Measurements from ENCODE around the gene TMEM220. TPM values are rescaled to one million over a fixed set of nuclear protein-coding genes. Genes with fewer than 3 reads are reported as not detected.
"Not testable (repeated sequence)": the region's sequence is repeated elsewhere in the genome, so short reads cannot be mapped to it uniquely, and the experiment has no call there.

TMEM220 gene
- total RNA-seq, 2 experiments from 2014 or later: 0.86 to 1.7 TPM

DNA sequence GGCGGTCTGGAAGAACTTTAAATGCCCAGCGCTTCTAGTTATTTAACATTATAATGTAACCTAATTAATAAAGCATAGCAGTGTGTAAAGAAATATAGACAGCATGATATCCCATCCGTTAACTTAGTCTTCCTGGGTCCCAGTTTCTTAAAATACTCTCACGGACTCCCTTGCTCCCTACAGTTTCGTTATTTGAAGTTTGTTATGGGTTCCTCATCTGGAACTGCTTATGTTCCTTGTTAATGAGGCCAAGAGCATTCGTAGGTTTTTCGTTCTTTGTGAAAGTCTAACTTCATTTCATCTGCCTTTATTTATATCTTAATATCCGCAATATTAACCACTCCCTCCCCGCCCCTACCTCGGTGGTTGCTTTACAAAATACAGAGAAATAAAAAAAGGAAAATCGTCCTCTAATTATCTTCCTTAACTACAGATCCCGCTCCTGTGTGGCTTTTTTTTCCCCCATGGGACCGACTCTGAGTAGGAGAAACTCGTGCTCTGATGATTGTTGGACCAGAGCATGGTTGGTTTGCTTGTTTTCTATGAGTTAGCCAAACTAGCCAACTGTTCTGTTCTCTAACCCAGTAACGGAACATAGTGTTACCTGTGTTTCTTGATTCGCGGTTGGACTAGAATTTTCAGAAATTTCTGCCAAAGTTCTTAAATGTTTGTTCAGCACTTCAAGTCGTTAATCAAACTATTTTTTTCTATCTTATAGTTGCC lies 31.6 kb downstream of the TMEM220 start:
- Mint-ChIP-seq H3K4me1 (peaks cover 57% of the 10 kb centered on the region), H3K4me3 (peak overlapping the region; percentile 93), H3K27ac (peak overlapping the region; percentile 96), H3K9me3 (no peaks in the 10 kb centered on the region), H3K36me3 (peaks cover 22% of the 10 kb centered on the region), H3K27me3 (no peaks in the 10 kb centered on the region)
- no peak for ATAC-seq (ENCODE audit: low read depth)
- POLR2A ChIA-PET: no interaction called here
- DNase-seq: no peak

- peak; percentile 94 for ATAC-seq (ENCODE audit: low read depth)
- Mint-ChIP-seq H3K27me3 (no peaks in the 10 kb centered on the region), H3K36me3 (peaks cover 27% of the 10 kb centered on the region), H3K27ac (peak within 1 kb of the TSS; percentile 96), H3K4me1 (peaks cover 53% of the 10 kb centered on the region), H3K4me3 (peak within 1 kb of the TSS; percentile 93), H3K9me3 (no peaks in the 10 kb centered on the region)
- peak; percentile 86 for DNase-seq
- POLR2A ChIA-PET: interaction anchor here (0.6 kb wide), 1 partner anchor 452 kb away, joined by 3 read pairs; no protein-coding TSS in a partner anchor
Measured at GRCh38 chr17:10697092-10698081, 32.4 kb downstream of the TMEM220 start, which contains the start of the genes ADPRM and SCO1. ADPRM (plus strand) TSS chr17:10697594; CDS start chr17:10704927, 7,333 bp downstream. SCO1 (minus strand) TSS chr17:10697533; CDS start chr17:10697507, 26 bp downstream.

GRCh38 chr17:10695875-10696407 lies 33.9 kb downstream of the TMEM220 start:
- Mint-ChIP-seq H3K4me3 (peak overlapping the region; percentile 93), H3K27ac (peak overlapping the region; percentile 96), H3K4me1 (peaks cover 46% of the 10 kb centered on the region), H3K36me3 (peaks cover 24% of the 10 kb centered on the region)
- DNase-seq; ATAC-seq (ENCODE audit: low read depth); POLR2A ChIA-PET; H3K27me3 Mint-ChIP-seq; H3K9me3 Mint-ChIP-seq: not testable (repeated sequence)

DNA sequence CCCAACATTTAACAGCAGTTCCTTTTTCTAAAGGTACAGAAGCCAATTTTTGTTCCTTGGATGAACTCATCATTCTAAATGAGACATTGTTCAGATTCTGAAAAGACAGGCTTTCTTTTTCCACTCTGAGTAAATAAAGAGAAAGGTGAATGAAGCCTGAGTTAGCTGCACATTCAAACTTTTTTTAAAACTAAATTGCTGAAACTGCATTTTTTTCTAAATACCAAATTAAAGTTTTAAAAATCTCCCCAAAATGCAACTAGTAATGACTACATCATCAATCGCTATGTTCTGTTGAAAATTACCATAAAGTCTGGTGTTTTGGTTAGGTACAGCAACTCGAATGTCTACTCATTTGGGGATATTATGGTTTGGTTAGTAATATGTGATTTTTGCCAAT lies 42.3 kb downstream of the TMEM220 start:
- Mint-ChIP-seq H3K36me3 (peaks cover 30% of the 10 kb centered on the region), H3K4me1 (peaks cover 19% of the 10 kb centered on the region), H3K27me3 (no peaks in the 10 kb centered on the region), H3K4me3 (no peak overlapping the region), H3K27ac (no peak overlapping the region), H3K9me3 (no peaks in the 10 kb centered on the region)
- ATAC-seq (ENCODE audit: low read depth) (no peak), DNase-seq (no peak)
- POLR2A ChIA-PET: no interaction called here

GRCh38 chr17:10683853-10684252 lies 46.0 kb downstream of the TMEM220 start:
- ATAC-seq (ENCODE audit: low read depth): no peak

DNA sequence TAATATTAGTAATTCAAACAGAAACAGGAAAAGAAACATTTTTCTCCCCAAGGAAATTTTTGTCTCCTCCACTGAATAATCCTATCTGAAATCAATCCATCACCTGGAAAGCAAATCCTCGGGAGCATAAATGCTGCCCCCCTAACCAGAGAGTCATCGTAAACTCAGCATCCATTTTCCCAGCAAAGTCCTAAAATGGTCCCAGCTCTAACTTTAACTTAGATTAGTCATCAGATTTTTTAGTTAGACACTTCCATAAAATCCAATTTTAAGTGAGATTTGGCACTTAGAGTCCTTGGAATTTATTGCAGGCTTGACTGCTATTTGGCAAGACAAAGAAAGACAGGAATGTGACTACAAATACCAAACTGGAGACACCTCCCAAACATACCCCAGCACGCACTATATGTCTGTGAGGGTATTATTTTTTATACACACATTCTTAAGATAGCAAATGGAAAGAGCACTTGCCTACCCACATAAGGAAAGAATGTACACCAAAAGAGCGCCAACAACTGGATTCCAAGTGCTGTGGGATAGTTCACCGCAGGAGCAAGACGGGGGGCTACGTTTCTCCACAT lies 47.9 kb downstream of the TMEM220 start:
- Mint-ChIP-seq H3K9me3 (no peaks in the 10 kb centered on the region), H3K27ac (no peak overlapping the region), H3K4me1 (peaks cover 1% of the 10 kb centered on the region), H3K36me3 (peaks cover 21% of the 10 kb centered on the region), H3K4me3 (no peak overlapping the region), H3K27me3 (no peaks in the 10 kb centered on the region)
- ATAC-seq (ENCODE audit: low read depth) (no peak), DNase-seq (no peak)
- POLR2A ChIA-PET: no interaction called here

More at GRCh38 chr17:10683853-10684252, 46.0 kb downstream of the TMEM220 start:
- POLR2A ChIA-PET: interaction anchor here (0.9 kb wide), 1 partner anchor 19 kb away, joined by 3 read pairs; no protein-coding TSS in a partner anchor
- no peaks in the 10 kb centered on the region for H3K27me3 Mint-ChIP-seq
- peaks cover 2% of the 10 kb centered on the region for H3K4me1 Mint-ChIP-seq
- H3K36me3 Mint-ChIP-seq: peaks cover 22% of the 10 kb centered on the region
- no peak for DNase-seq
- no peak overlapping the region for H3K27ac Mint-ChIP-seq
- H3K4me3 Mint-ChIP-seq: no peak overlapping the region
- no peaks in the 10 kb centered on the region for H3K9me3 Mint-ChIP-seq

DNA sequence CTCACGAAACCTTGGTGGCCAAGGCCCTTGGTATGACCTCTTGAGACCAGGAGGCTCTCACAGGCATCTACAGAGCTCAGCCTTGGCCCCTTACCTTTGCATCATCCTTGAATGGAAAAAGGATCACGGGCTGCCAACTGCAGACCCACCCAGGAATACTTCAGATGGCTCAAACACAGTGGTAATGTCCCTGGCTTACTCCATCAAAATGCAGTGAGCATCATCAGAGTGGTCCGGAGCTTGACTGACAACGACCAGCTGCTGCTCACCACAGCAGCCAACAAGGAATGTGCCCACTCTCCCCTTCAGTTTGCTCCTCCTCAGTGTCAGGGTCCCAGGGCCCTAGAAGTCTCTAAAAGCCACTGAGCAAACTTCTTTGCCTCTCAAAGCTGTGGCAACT lies 55.1 kb downstream of the TMEM220 start:
- ATAC-seq (ENCODE audit: low read depth) (no peak), DNase-seq (no peak)
- H3K4me1 Mint-ChIP-seq: no peaks in the 10 kb centered on the region
- POLR2A ChIA-PET: no interaction called here
- H3K36me3 Mint-ChIP-seq: no peaks in the 10 kb centered on the region
- H3K9me3 Mint-ChIP-seq: no peaks in the 10 kb centered on the region
- no peak overlapping the region for H3K27ac Mint-ChIP-seq
- no peaks in the 10 kb centered on the region for H3K27me3 Mint-ChIP-seq
- H3K4me3 Mint-ChIP-seq: no peak overlapping the region

GRCh38 chr17:10673312-10673711 lies 56.5 kb downstream of the TMEM220 start:
- no peaks in the 10 kb centered on the region for H3K27me3 Mint-ChIP-seq
- POLR2A ChIA-PET: no interaction called here
- ATAC-seq (ENCODE audit: low read depth) (no peak), DNase-seq (no peak)
- no peak overlapping the region for H3K4me3 Mint-ChIP-seq
- no peak overlapping the region for H3K27ac Mint-ChIP-seq
- H3K36me3 Mint-ChIP-seq: no peaks in the 10 kb centered on the region
- H3K9me3 Mint-ChIP-seq: no peaks in the 10 kb centered on the region
- no peaks in the 10 kb centered on the region for H3K4me1 Mint-ChIP-seq

GRCh38 chr17:10668775-10669174 lies 61.0 kb downstream of the TMEM220 start:
- DNase-seq: no peak
- Mint-ChIP-seq H3K4me3 (no peak overlapping the region), H3K9me3 (no peaks in the 10 kb centered on the region), H3K27me3 (no peaks in the 10 kb centered on the region), H3K27ac (no peak overlapping the region), H3K36me3 (peaks cover 1% of the 10 kb centered on the region), H3K4me1 (no peaks in the 10 kb centered on the region)
- ATAC-seq (ENCODE audit: low read depth): no peak
- POLR2A ChIA-PET: no interaction called here

DNA sequence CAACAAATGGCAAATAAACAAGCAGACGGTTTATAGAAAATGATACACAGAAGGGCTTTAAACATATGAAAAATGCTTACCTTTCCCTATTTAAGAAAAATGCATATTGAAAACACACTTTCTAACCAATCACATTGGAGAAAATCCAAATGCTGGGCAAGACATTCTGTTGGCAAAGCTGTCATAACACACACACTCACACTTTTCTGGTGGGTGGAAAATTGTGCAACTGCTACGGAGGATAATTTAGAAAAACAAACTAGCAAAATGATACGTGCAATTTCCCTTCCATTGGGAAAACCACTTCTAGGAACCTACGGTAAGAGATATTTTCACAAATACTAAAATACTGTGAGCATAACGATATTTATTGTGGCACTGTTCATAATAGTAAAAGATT lies 62.9 kb downstream of the TMEM220 start:
- peaks cover 1% of the 10 kb centered on the region for H3K36me3 Mint-ChIP-seq
- H3K27ac Mint-ChIP-seq: no peak overlapping the region
- H3K4me3 Mint-ChIP-seq: no peak overlapping the region
- no peak for DNase-seq
- no peaks in the 10 kb centered on the region for H3K27me3 Mint-ChIP-seq
- no peak for ATAC-seq (ENCODE audit: low read depth)
- no peaks in the 10 kb centered on the region for H3K9me3 Mint-ChIP-seq
- POLR2A ChIA-PET: no interaction called here
- H3K4me1 Mint-ChIP-seq: no peaks in the 10 kb centered on the region

- Mint-ChIP-seq H3K27ac (no peak overlapping the region), H3K4me1 (no peaks in the 10 kb centered on the region), H3K9me3 (no peaks in the 10 kb centered on the region)
Measured at GRCh38 chr17:10664571-10664970, 65.3 kb downstream of the TMEM220 start.

More at GRCh38 chr17:10664571-10664970, 65.3 kb downstream of the TMEM220 start:
- H3K4me3 Mint-ChIP-seq: no peak overlapping the region
- POLR2A ChIA-PET: interaction anchor here (0.5 to 1.4 kb wide), 2 partner anchors 19 to 1250 kb away, joined by 3 to 5 read pairs; no protein-coding TSS in a partner anchor
- DNase-seq (no peak), ATAC-seq (ENCODE audit: low read depth) (no peak)
- peaks cover 1% of the 10 kb centered on the region for H3K36me3 Mint-ChIP-seq
- no peaks in the 10 kb centered on the region for H3K27me3 Mint-ChIP-seq

Data from activated naive CD8-positive, alpha-beta T cell treated with anti-CD3 and anti-CD28 coated beads, Interleukin-2, amount 10 ng/mL, durations not matched to agents 7 days and 5 days (primary cell).